ENCODE data around the gene AGAP1.

- TF ChIP-seq, protein P1, sequence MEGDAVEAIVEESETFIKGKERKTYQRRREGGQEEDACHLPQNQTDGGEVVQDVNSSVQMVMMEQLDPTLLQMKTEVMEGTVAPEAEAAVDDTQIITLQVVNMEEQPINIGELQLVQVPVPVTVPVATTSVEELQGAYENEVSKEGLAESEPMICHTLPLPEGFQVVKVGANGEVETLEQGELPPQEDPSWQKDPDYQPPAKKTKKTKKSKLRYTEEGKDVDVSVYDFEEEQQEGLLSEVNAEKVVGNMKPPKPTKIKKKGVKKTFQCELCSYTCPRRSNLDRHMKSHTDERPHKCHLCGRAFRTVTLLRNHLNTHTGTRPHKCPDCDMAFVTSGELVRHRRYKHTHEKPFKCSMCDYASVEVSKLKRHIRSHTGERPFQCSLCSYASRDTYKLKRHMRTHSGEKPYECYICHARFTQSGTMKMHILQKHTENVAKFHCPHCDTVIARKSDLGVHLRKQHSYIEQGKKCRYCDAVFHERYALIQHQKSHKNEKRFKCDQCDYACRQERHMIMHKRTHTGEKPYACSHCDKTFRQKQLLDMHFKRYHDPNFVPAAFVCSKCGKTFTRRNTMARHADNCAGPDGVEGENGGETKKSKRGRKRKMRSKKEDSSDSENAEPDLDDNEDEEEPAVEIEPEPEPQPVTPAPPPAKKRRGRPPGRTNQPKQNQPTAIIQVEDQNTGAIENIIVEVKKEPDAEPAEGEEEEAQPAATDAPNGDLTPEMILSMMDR (IDR thresholded peaks at IDR 0.05), result no peak
- TF ChIP-seq POLR2A (IDR thresholded peaks at IDR 0.05), result no peak
Measured at GRCh38 chr2:235699576-235699975, 205.7 kb downstream of the AGAP1 start.

Measured in right lobe of liver (tissue), 4 donors.